IPS-15b (cell line): ENCODE measurements around the gene CCDC198.

ENCODE experiments used
- H3K27me3 ChIP-seq: one replicate; pipeline ENCODE4 v1.6.1; 2013; ENCODE audit warnings: low read length; ENCODE audit not compliant: control insufficient read depth, insufficient read depth
- H3K36me3 ChIP-seq: one replicate; pipeline ENCODE4 v1.6.1; 2013; ENCODE audit warnings: low read length; ENCODE audit not compliant: control insufficient read depth, insufficient read depth
- H3K4me1 ChIP-seq: one replicate; pipeline ENCODE4 v1.6.1; 2013; ENCODE audit warnings: mild to moderate bottlenecking, low read length; ENCODE audit not compliant: control insufficient read depth, insufficient read depth
- H3K4me3 ChIP-seq: one replicate; pipeline ENCODE4 v1.5.1; 2013; ENCODE audit warnings: low read depth, low read length
- H3K9ac ChIP-seq: one replicate; pipeline ENCODE4 v1.6.1; 2013; ENCODE audit warnings: low read depth, mild to moderate bottlenecking, low read length
- H3K9me3 ChIP-seq: one replicate; pipeline ENCODE4 v1.6.1; 2013; ENCODE audit warnings: mild to moderate bottlenecking, low read length; ENCODE audit not compliant: control insufficient read depth, insufficient read depth

The CCDC198 gene

GRCh38 chr14:57492859-57493258, 798 bp downstream of the CCDC198 start:
- H3K4me1 ChIP-seq, result peaks cover 9% of the 10 kb centered on the region
- no peaks in the 10 kb centered on the region for H3K27me3 ChIP-seq
- no peaks in the 10 kb centered on the region for H3K36me3 ChIP-seq
- H3K9me3 ChIP-seq, result no peaks in the 10 kb centered on the region
- H3K9ac ChIP-seq, result no peak overlapping the region
- no peak overlapping the region for H3K4me3 ChIP-seq

GRCh38 chr14:57491640-57492039, 2.0 kb downstream of the CCDC198 start:
- H3K4me1 ChIP-seq, result peaks cover 9% of the 10 kb centered on the region
- H3K9me3 ChIP-seq, result no peaks in the 10 kb centered on the region
- H3K36me3 ChIP-seq, result no peaks in the 10 kb centered on the region
- no peaks in the 10 kb centered on the region for H3K27me3 ChIP-seq
- H3K4me3 ChIP-seq, result no peak overlapping the region
- no peak overlapping the region for H3K9ac ChIP-seq

- no peaks in the 10 kb centered on the region for H3K36me3 ChIP-seq
- no peak overlapping the region for H3K4me3 ChIP-seq
- H3K9me3 ChIP-seq, result no peaks in the 10 kb centered on the region
- H3K9ac ChIP-seq, result no peak overlapping the region
- no peaks in the 10 kb centered on the region for H3K27me3 ChIP-seq
- H3K4me1 ChIP-seq, result no peaks in the 10 kb centered on the region
Observed at GRCh38 chr14:57487771-57488170, 5.9 kb downstream of the CCDC198 start.

- H3K4me3 ChIP-seq, result no peak overlapping the region
- H3K27me3 ChIP-seq, result no peaks in the 10 kb centered on the region
- no peaks in the 10 kb centered on the region for H3K36me3 ChIP-seq
- H3K4me1 ChIP-seq, result no peaks in the 10 kb centered on the region
- H3K9ac ChIP-seq, result no peak overlapping the region
- no peaks in the 10 kb centered on the region for H3K9me3 ChIP-seq
Observed at GRCh38 chr14:57486767-57487379, 6.8 kb downstream of the CCDC198 start.

- H3K36me3 ChIP-seq, result no peaks in the 10 kb centered on the region
Observed at GRCh38 chr14:57485635-57486034, 8.0 kb downstream of the CCDC198 start.

GRCh38 chr14:57482120-57482519, 11.5 kb downstream of the CCDC198 start:
- Histone ChIP-seq H3K27me3 (no peaks in the 10 kb centered on the region), H3K9ac (no peak overlapping the region), H3K9me3 (no peaks in the 10 kb centered on the region), H3K4me1 (no peaks in the 10 kb centered on the region), H3K36me3 (no peaks in the 10 kb centered on the region), H3K4me3 (no peak overlapping the region)

More at GRCh38 chr14:57485635-57486034, 8.0 kb downstream of the CCDC198 start:
- H3K4me1 ChIP-seq, result no peaks in the 10 kb centered on the region
- H3K9ac ChIP-seq, result no peak overlapping the region
- no peaks in the 10 kb centered on the region for H3K9me3 ChIP-seq
- H3K4me3 ChIP-seq, result no peak overlapping the region
- H3K27me3 ChIP-seq, result no peaks in the 10 kb centered on the region

- Histone ChIP-seq H3K4me1 (no peaks in the 10 kb centered on the region), H3K36me3 (no peaks in the 10 kb centered on the region), H3K9ac (no peak overlapping the region), H3K9me3 (no peaks in the 10 kb centered on the region), H3K27me3 (no peaks in the 10 kb centered on the region), H3K4me3 (no peak overlapping the region)
Observed at GRCh38 chr14:57480051-57480450, 13.6 kb downstream of the CCDC198 start.

- Histone ChIP-seq H3K36me3 (no peaks in the 10 kb centered on the region), H3K4me3 (no peak overlapping the region), H3K9me3 (no peaks in the 10 kb centered on the region), H3K27me3 (no peaks in the 10 kb centered on the region), H3K9ac (no peak overlapping the region), H3K4me1 (no peaks in the 10 kb centered on the region)
Observed at GRCh38 chr14:57479197-57479596, 14.5 kb downstream of the CCDC198 start.

- Histone ChIP-seq H3K9me3 (no peaks in the 10 kb centered on the region), H3K9ac (no peak overlapping the region), H3K4me1 (no peaks in the 10 kb centered on the region), H3K4me3 (no peak overlapping the region), H3K36me3 (no peaks in the 10 kb centered on the region), H3K27me3 (no peaks in the 10 kb centered on the region)
Observed at GRCh38 chr14:57478050-57478449, 15.6 kb downstream of the CCDC198 start.

GRCh38 chr14:57470909-57471308, 22.7 kb downstream of the CCDC198 start:
- no peaks in the 10 kb centered on the region for H3K36me3 ChIP-seq
- H3K9me3 ChIP-seq, result no peaks in the 10 kb centered on the region

GRCh38 chr14:57464008-57464730, 29.5 kb downstream of the CCDC198 start:
- no peaks in the 10 kb centered on the region for H3K36me3 ChIP-seq
- no peaks in the 10 kb centered on the region for H3K9me3 ChIP-seq
- no peak overlapping the region for H3K9ac ChIP-seq
- H3K4me3 ChIP-seq, result no peak overlapping the region
- no peaks in the 10 kb centered on the region for H3K4me1 ChIP-seq
- no peaks in the 10 kb centered on the region for H3K27me3 ChIP-seq

More at GRCh38 chr14:57470909-57471308, 22.7 kb downstream of the CCDC198 start:
- Histone ChIP-seq H3K4me1 (no peaks in the 10 kb centered on the region), H3K4me3 (no peak overlapping the region), H3K9ac (no peak overlapping the region), H3K27me3 (no peaks in the 10 kb centered on the region)

- Histone ChIP-seq H3K36me3 (no peaks in the 10 kb centered on the region), H3K27me3 (no peaks in the 10 kb centered on the region), H3K4me1 (no peaks in the 10 kb centered on the region), H3K9me3 (no peaks in the 10 kb centered on the region), H3K4me3 (no peak overlapping the region), H3K9ac (no peak overlapping the region)
Observed at GRCh38 chr14:57462551-57462950, 31.1 kb downstream of the CCDC198 start.
